BLaER1 (cell line): ENCODE results near the gene OR2V2.

ENCODE experiments used
- H3K27ac ChIP-seq: shearing (Covaris generic); formaldehyde crosslinking; 2 replicates; pipeline ENCODE4 v1.8.1; 2022
- H3K27me3 ChIP-seq: shearing (Covaris generic); formaldehyde crosslinking; 2 replicates; pipeline ENCODE4 v1.8.1; 2022
- H3K36me3 ChIP-seq: shearing (Covaris generic); formaldehyde crosslinking; 2 replicates; pipeline ENCODE4 v1.8.1; 2022
- H3K4me1 ChIP-seq: shearing (Covaris generic); formaldehyde crosslinking; 2 replicates; pipeline ENCODE4 v1.8.1; 2022
- H3K4me2 ChIP-seq: shearing (Covaris generic); formaldehyde crosslinking; 2 replicates; pipeline ENCODE4 v1.8.1; 2022
- H3K4me3 ChIP-seq: shearing (Covaris generic); formaldehyde crosslinking; 2 replicates; pipeline ENCODE4 v1.8.1; 2022
- H3K9ac ChIP-seq: shearing (Covaris generic); formaldehyde crosslinking; 2 replicates; pipeline ENCODE4 v1.8.1; 2022
- H3K9me3 ChIP-seq: shearing (Covaris generic); formaldehyde crosslinking; 2 replicates; pipeline ENCODE4 v1.8.1; 2022
- H4K20me1 ChIP-seq: shearing (Covaris generic); formaldehyde crosslinking; 2 replicates; pipeline ENCODE4 v1.8.1; 2022
- Cebpa-rat ChIP-seq: shearing (Covaris generic); IDR thresholded peaks from 2 replicates; pipeline ENCODE4 v1.8.1; 2022

OR2V2 gene

GRCh38 chr5:181199881-181200638, 52.7 kb downstream of the OR2V2 start:
- H3K36me3 ChIP-seq = peaks cover 4% of the 10 kb centered on the region; the same call in 1 of the 2 replicates
- no peak overlapping the region for H3K4me2 ChIP-seq

DNA sequence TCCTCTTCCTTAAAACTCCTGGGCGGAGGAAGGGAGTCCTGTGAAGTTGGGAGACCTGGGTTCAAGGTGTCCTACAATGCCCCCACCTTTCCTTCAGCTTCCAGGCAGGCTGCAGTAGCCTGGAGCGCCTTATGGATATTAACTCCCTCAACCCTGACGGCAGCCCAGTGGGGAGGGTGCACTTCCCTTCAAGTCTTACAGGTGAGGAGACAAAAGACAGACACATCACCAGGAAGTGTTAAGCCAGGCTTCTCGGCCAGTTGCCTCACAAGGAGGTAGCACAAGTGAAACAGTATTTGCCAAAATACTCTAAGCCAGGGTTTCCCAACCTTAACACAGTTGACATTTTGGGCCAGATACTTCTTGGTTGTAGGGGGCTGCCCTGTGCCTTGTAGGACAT, 53.4 kb downstream of the OR2V2 start:
- Histone ChIP-seq H4K20me1 (peaks cover 22% of the 10 kb centered on the region), H3K27me3 (peaks cover 55% of the 10 kb centered on the region), H3K4me1 (peaks cover 44% of the 10 kb centered on the region), H3K36me3 (no peaks in the 10 kb centered on the region), H3K9ac (no peak overlapping the region), H3K9me3 (no peaks in the 10 kb centered on the region), H3K4me3 (no peak overlapping the region), H3K27ac (no peak overlapping the region), H3K4me2 (no peak overlapping the region)
- TF ChIP-seq Cebpa-rat = no peak

More at GRCh38 chr5:181199881-181200638, 52.7 kb downstream of the OR2V2 start:
- Histone ChIP-seq H3K9me3 (no peaks in the 10 kb centered on the region), H3K4me1 (peaks cover 37% of the 10 kb centered on the region), H3K27ac (no peak overlapping the region), H3K4me3 (no peak overlapping the region), H3K27me3 (peaks cover 47% of the 10 kb centered on the region), H3K9ac (no peak overlapping the region), H4K20me1 (peaks cover 14% of the 10 kb centered on the region)
- TF ChIP-seq Cebpa-rat = no peak

- no peaks in the 10 kb centered on the region for H3K36me3 ChIP-seq
- no peak overlapping the region for H3K27ac ChIP-seq
- no peaks in the 10 kb centered on the region for H3K9me3 ChIP-seq
- peaks cover 35% of the 10 kb centered on the region for H3K4me1 ChIP-seq
- peaks cover 29% of the 10 kb centered on the region for H4K20me1 ChIP-seq
- TF ChIP-seq Cebpa-rat = peak; percentile 58; the same call in 1 of the 2 replicates
- H3K27me3 ChIP-seq = peaks cover 75% of the 10 kb centered on the region
- H3K4me3 ChIP-seq = 0 out of 2 replicates have a peak overlapping the region, but pooled peaks have one; percentile 78
- H3K9ac ChIP-seq = no peak overlapping the region
- peak overlapping the region; percentile 99 for H3K4me2 ChIP-seq
These were observed 55.8 kb downstream of the OR2V2 start for GRCh38 chr5:181203093-181203711.

DNA sequence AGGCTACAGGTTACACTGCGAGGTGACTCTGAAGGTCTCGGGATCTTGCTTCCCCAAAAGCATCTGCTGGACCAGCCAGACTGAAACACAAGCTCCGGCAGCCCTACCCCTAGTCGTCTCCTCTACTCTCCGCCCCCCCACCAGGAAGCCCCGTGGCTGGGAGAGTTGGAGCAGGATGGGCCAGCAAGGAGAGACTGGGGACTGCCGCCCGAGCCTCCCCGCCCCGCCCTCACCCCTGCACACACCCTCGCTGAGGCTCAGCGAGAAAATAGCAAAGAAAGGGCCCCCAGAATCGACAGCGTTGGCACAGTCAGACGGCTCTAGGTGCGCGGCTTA, 56.4 kb downstream of the OR2V2 start:
- H4K20me1 ChIP-seq = peaks cover 29% of the 10 kb centered on the region
- no peaks in the 10 kb centered on the region for H3K9me3 ChIP-seq
- H3K36me3 ChIP-seq = no peaks in the 10 kb centered on the region
- no peak for TF ChIP-seq Cebpa-rat
- H3K4me1 ChIP-seq = peaks cover 30% of the 10 kb centered on the region
- H3K27me3 ChIP-seq = peaks cover 75% of the 10 kb centered on the region
- H3K9ac ChIP-seq = no peak overlapping the region
- peak overlapping the region; percentile 78 for H3K4me3 ChIP-seq
- no peak overlapping the region for H3K27ac ChIP-seq
- H3K4me2 ChIP-seq = peak overlapping the region; percentile 99

- TF ChIP-seq Cebpa-rat = no peak
- Histone ChIP-seq H4K20me1 (peaks cover 29% of the 10 kb centered on the region), H3K9ac (peak overlapping the region; percentile 73), H3K4me1 (peaks cover 25% of the 10 kb centered on the region), H3K36me3 (no peaks in the 10 kb centered on the region), H3K9me3 (no peaks in the 10 kb centered on the region), H3K4me2 (peak overlapping the region; percentile 99), H3K27me3 (peaks cover 75% of the 10 kb centered on the region), H3K4me3 (peak overlapping the region; percentile 78), H3K27ac (0 out of 2 replicates have a peak overlapping the region, but pooled peaks have one; percentile 13)
These were observed 56.9 kb downstream of the OR2V2 start for GRCh38 chr5:181204113-181204825.

GRCh38 chr5:181204826-181205760, 57.7 kb downstream of the OR2V2 start, which contains the start of gene TRIM7:
TSS of gene TRIM7 (minus strand) at chr5:181205196. CDS start at chr5:181205110, 86 bp downstream.
- Histone ChIP-seq H3K4me3 (peak within 1 kb of the TSS; percentile 78), H3K9ac (peak within 1 kb of the TSS; percentile 73), H3K4me1 (peaks cover 23% of the 10 kb centered on the region), H3K27ac (0 out of 2 replicates have a peak within 1 kb of the TSS, but pooled peaks have one; percentile 13), H3K27me3 (peaks cover 73% of the 10 kb centered on the region), H4K20me1 (peaks cover 29% of the 10 kb centered on the region), H3K9me3 (no peaks in the 10 kb centered on the region), H3K4me2 (peak within 1 kb of the TSS; percentile 99), H3K36me3 (no peaks in the 10 kb centered on the region)
- TF ChIP-seq Cebpa-rat = no peak

DNA sequence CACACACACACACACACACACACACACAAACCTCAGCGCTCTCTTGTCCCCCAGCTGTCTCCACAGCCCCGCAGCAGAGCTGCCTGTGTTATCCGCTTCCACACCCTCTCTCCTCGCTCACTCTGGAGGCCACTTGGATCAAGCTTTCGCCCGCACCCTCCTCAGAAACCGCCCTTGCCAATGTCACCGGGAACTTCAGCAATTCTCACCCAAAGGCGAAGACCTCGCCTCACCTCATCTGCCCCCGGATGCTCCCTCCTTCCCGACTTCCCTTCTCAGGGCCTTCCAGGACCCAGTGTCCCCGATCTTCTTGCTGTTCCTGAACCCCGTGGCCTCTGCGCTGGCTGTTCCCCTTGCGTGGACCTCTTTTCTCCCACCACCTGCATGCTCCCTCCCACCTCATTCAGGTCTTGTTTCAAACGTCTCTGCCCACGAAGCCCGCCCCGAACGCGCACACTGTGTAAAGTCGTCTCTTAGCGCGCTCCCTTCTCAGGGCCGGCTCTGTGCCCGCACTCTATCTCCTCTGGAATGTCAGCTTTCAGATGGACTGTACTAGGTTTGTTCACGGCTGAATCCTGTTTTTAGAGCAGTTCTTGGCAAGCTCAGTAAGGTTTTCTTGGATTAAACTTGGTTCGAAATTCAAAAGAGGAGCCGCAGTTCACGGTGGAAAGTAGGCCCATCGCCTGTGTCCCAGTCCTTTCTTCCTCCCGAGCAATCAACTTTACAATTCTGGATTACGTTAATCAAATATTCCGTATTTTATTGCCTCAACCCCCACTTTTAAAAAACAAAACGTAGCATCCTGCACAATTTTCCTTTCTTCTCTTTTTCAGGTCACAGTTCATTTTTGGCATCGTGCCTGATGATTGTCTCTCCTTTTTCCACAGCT, 58.6 kb downstream of the OR2V2 start:
- no peak overlapping the region for H3K27ac ChIP-seq
- peak overlapping the region; percentile 78 for H3K4me3 ChIP-seq
- peaks cover 29% of the 10 kb centered on the region for H4K20me1 ChIP-seq
- peak overlapping the region; percentile 73; the same call in 1 of the 2 replicates for H3K9ac ChIP-seq
- TF ChIP-seq Cebpa-rat = no peak
- peak overlapping the region; percentile 99 for H3K4me2 ChIP-seq
- H3K4me1 ChIP-seq = peaks cover 27% of the 10 kb centered on the region
- H3K36me3 ChIP-seq = no peaks in the 10 kb centered on the region
- no peaks in the 10 kb centered on the region for H3K9me3 ChIP-seq
- H3K27me3 ChIP-seq = peaks cover 69% of the 10 kb centered on the region

- H3K27ac ChIP-seq = peak overlapping the region; percentile 53
- H3K4me1 ChIP-seq = peaks cover 31% of the 10 kb centered on the region
- peak overlapping the region; percentile 78 for H3K4me3 ChIP-seq
- no peaks in the 10 kb centered on the region for H3K36me3 ChIP-seq
- peak overlapping the region; percentile 74 for H3K9ac ChIP-seq
- TF ChIP-seq Cebpa-rat = no peak
- peak overlapping the region; percentile 99 for H3K4me2 ChIP-seq
- peaks cover 55% of the 10 kb centered on the region for H3K27me3 ChIP-seq
- no peaks in the 10 kb centered on the region for H3K9me3 ChIP-seq
- H4K20me1 ChIP-seq = peaks cover 29% of the 10 kb centered on the region
These were observed 60.0 kb downstream of the OR2V2 start for GRCh38 chr5:181207214-181207959.
